K562 (cell line): ENCODE data around the gene PRR19. TPM values are rescaled to one million over a fixed set of nuclear protein-coding genes. Genes with fewer than 3 reads are reported as not detected.

Experiments
- ASH1L ChIP-seq: fragments of 450-650 bp; IDR thresholded peaks from 2 replicates; pipeline ENCODE4 v1.6.1; 2018; ENCODE audit warnings: borderline replicate concordance, mild to moderate bottlenecking, low read depth; ENCODE audit not compliant: partially characterized antibody
- BRD9 ChIP-seq: fragments of 450-650 bp; IDR thresholded peaks from 2 replicates; pipeline ENCODE4 v1.6.1; 2018; ENCODE audit warnings: low read depth; ENCODE audit not compliant: partially characterized antibody
- ETV5 ChIP-seq: sonication (generic); formaldehyde crosslinking; IDR thresholded peaks from 2 replicates; pipeline ENCODE4 v1.4.0; 2020; ENCODE audit warnings: low read depth, mild to moderate bottlenecking, missing genetic modification reagents
- EZH2 ChIP-seq: IDR thresholded peaks from 2 replicates; pipeline ENCODE4 v1.6.1; 2012; ENCODE audit warnings: low read depth, mild to moderate bottlenecking, inconsistent platforms, low read length, borderline replicate concordance
- FOXA1 ChIP-seq: fragments of 450-650 bp; IDR thresholded peaks from 2 replicates; pipeline ENCODE4 v1.6.1; 2016; ENCODE audit warnings: mild to moderate bottlenecking, borderline replicate concordance
- FOXP1 ChIP-seq: sonication (generic); formaldehyde crosslinking; IDR thresholded peaks from 2 replicates; pipeline ENCODE4 v1.8.0; 2022; ENCODE audit warnings: mild to moderate bottlenecking, missing genetic modification reagents
- HDAC2 ChIP-seq: fragments of 450-650 bp; IDR thresholded peaks from 2 replicates; pipeline ENCODE4 v1.6.1; 2016; ENCODE audit warnings: mild to moderate bottlenecking
- MBD1 ChIP-seq: fragments of 250-450 bp; sonication (Bioruptor Pico); IDR thresholded peaks from 2 replicates; pipeline ENCODE4 v1.8.0; 2022; ENCODE audit warnings: inconsistent platforms
- MCM3 ChIP-seq: fragments of 450-650 bp; IDR thresholded peaks from 2 replicates; pipeline ENCODE4 v1.6.1; 2016
- MNT ChIP-seq, 2 experiments: fragments of 450-650 bp; conservative IDR thresholded peaks; 2 replicates each; pipeline ENCODE4 v1.6.1; 2017; ENCODE audit warnings: mild to moderate bottlenecking in 2 of 2, moderate library complexity in 2 of 2
- MTA2 ChIP-seq: fragments of 450-650 bp; IDR thresholded peaks from 2 replicates; pipeline ENCODE4 v1.6.1; 2016; ENCODE audit warnings: low read depth
- SMC3 ChIP-seq: conservative IDR thresholded peaks from 2 replicates; pipeline ENCODE4 v1.6.1; 2011; ENCODE audit warnings: low read depth, low read length, improper control_type of control experiment; ENCODE audit not compliant: insufficient read depth
- TBP ChIP-seq: optimal IDR thresholded peaks from 2 replicates; pipeline ENCODE3; 2011; ENCODE audit warnings: low read depth, low read length, improper control_type of control experiment
- TCF3 ChIP-seq: sonication (generic); formaldehyde crosslinking; IDR thresholded peaks from 2 replicates; pipeline ENCODE4 v1.4.0; 2020; ENCODE audit warnings: mild to moderate bottlenecking, missing genetic modification reagents
- polyA plus RNA-seq, 8 experiments: library from polyadenylated mRNA; depleted of rRNA in 4 of 8; stranded (reverse) in 5 of 8; unstranded in 3 of 8; fragments of >200 nt; fragmentation: Nextera tagmentation in 2 of 8; fragmentation: Illumina TruSeq in 1 of 8; extraction: Ambion mirVana in 2 of 8; extraction: Trizol in 1 of 8; gene quantifications; 2 replicates each; pipeline versions ENCODE4 v1.2.1 to v1.2.3, GENCODE V29; 2011 to 2014; ENCODE audit warnings: inconsistent platforms in 1 of 8, missing spikeins in 1 of 8
- total RNA-seq, 7 experiments: library from RNA; depleted of rRNA in 6 of 7; stranded (reverse); fragments of >200 nt in 6 of 7; fragmentation: Illumina TruSeq in 2 of 7; extraction: Trizol in 2 of 7; gene quantifications; 2 replicates each; pipeline versions ENCODE4 v1.2.1 to v1.2.3, GENCODE V29; 2011 to 2021; ENCODE audit warnings: low replicate concordance in 1 of 7
- TF ChIP-seq, protein P1 (sequence below): fragments of 250-450 bp; sonication (Bioruptor Pico); IDR thresholded peaks from 2 replicates; pipeline ENCODE4 v1.4.0; 2020; ENCODE audit warnings: mild to moderate bottlenecking, moderate library complexity
- TF ChIP-seq, protein P2 (sequence below): fragments of 450-650 bp; formaldehyde crosslinking; IDR thresholded peaks from 2 replicates; pipeline ENCODE4 v1.4.0; 2020; ENCODE audit warnings: mild to moderate bottlenecking, moderate library complexity
- TF ChIP-seq, protein P3 (sequence below): fragments of 450-650 bp; formaldehyde crosslinking; IDR thresholded peaks from 2 replicates; pipeline ENCODE4 v1.4.0; 2022; ENCODE audit warnings: mild to moderate bottlenecking, moderate library complexity

The PRR19 gene
- total and polyA plus RNA-seq, 9 of the 15 experiments (the other 6 are each of a cell fraction or from before 2014, with no cell fraction given): 0.10 to 1.6 (median 0.54) TPM

DNA sequence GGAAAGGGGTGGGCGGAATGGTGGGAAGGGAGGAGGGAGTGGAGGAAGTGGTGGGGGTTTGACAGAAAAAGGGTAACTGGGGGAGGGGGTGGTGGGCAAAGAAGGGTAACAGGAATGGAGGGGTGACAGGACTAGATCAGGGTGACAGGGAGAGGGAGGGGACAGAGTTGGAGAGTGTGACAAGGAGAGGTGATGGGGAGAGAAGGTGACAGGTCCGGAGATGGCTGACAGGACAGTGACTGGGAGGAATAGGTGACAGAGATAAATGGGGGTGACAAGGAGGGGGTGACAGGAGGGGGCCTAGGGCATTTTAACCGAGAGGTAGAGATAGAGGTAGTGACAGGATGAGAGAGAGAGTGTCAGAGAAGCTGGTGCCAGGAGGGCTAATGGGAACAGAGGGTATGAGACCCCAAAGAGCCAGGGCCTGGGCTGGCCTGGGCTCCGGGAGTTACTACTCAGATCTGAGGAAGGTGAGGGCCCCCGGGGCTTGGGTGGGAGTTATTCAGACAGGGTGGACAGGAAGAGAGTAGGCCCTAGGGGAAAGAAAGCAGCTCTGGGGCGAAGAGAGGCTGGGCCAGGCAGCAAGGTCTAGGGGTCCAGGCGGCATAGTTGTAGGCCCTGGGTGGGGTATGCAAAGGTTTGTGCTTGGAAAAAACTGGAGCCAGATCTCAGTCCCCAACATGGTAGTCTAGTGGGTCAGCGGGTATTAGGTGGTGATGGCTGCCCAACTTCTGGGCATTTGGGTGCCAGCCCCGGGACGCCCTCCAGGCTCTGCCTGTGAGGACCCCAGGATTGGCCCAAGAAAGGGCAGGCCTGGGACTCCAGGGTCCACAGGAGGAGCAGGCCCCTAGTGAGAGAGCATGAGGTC lies 32.2 kb upstream of the PRR19 start (continued):
- no peak for TF ChIP-seq MNT (conservative IDR thresholded peaks at IDR 0.05)
- no peak for TF ChIP-seq TBP
- TF ChIP-seq MTA2: peak; percentile 28; the same call in 1 of the 2 replicates
- TF ChIP-seq, protein P1, sequence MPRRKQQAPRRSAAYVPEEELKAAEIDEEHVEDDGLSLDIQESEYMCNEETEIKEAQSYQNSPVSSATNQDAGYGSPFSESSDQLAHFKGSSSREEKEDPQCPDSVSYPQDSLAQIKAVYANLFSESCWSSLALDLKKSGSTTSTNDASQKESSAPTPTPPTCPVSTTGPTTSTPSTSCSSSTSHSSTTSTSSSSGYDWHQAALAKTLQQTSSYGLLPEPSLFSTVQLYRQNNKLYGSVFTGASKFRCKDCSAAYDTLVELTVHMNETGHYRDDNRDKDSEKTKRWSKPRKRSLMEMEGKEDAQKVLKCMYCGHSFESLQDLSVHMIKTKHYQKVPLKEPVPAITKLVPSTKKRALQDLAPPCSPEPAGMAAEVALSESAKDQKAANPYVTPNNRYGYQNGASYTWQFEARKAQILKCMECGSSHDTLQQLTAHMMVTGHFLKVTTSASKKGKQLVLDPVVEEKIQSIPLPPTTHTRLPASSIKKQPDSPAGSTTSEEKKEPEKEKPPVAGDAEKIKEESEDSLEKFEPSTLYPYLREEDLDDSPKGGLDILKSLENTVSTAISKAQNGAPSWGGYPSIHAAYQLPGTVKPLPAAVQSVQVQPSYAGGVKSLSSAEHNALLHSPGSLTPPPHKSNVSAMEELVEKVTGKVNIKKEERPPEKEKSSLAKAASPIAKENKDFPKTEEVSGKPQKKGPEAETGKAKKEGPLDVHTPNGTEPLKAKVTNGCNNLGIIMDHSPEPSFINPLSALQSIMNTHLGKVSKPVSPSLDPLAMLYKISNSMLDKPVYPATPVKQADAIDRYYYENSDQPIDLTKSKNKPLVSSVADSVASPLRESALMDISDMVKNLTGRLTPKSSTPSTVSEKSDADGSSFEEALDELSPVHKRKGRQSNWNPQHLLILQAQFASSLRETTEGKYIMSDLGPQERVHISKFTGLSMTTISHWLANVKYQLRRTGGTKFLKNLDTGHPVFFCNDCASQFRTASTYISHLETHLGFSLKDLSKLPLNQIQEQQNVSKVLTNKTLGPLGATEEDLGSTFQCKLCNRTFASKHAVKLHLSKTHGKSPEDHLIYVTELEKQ: no peak
- no peak for TF ChIP-seq MCM3
- TF ChIP-seq, protein P2, sequence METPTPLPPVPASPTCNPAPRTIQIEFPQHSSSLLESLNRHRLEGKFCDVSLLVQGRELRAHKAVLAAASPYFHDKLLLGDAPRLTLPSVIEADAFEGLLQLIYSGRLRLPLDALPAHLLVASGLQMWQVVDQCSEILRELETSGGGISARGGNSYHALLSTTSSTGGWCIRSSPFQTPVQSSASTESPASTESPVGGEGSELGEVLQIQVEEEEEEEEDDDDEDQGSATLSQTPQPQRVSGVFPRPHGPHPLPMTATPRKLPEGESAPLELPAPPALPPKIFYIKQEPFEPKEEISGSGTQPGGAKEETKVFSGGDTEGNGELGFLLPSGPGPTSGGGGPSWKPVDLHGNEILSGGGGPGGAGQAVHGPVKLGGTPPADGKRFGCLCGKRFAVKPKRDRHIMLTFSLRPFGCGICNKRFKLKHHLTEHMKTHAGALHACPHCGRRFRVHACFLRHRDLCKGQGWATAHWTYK (CRISPR knock-in tag): no peak; the same call in 1 of the 2 replicates
- 0 out of 2 replicates have a peak, but pooled peaks have one; percentile 50 for TF ChIP-seq HDAC2
- no peak for TF ChIP-seq FOXA1
- TF ChIP-seq MBD1 (CRISPR knock-in tag): no peak
- TF ChIP-seq ETV5 (CRISPR knock-in tag): 0 out of 2 replicates have a peak, but pooled peaks have one; percentile 28
- no peak for TF ChIP-seq ASH1L
- no peak for TF ChIP-seq FOXP1 (CRISPR knock-in tag)
- TF ChIP-seq EZH2: no peak
- no peak for TF ChIP-seq BRD9
- no peak for TF ChIP-seq TCF3 (CRISPR knock-in tag)
- no peak for TF ChIP-seq SMC3
- TF ChIP-seq, protein P3, sequence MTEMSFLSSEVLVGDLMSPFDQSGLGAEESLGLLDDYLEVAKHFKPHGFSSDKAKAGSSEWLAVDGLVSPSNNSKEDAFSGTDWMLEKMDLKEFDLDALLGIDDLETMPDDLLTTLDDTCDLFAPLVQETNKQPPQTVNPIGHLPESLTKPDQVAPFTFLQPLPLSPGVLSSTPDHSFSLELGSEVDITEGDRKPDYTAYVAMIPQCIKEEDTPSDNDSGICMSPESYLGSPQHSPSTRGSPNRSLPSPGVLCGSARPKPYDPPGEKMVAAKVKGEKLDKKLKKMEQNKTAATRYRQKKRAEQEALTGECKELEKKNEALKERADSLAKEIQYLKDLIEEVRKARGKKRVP (CRISPR knock-in tag): no peak
